ENCODE data around the gene RPS19. TPM values are rescaled to one million over a fixed set of nuclear protein-coding genes. Genes with fewer than 3 reads are reported as not detected.

RPS19 gene
- total RNA-seq, 1 experiment from 2014 or later = 3,152 TPM

DNA sequence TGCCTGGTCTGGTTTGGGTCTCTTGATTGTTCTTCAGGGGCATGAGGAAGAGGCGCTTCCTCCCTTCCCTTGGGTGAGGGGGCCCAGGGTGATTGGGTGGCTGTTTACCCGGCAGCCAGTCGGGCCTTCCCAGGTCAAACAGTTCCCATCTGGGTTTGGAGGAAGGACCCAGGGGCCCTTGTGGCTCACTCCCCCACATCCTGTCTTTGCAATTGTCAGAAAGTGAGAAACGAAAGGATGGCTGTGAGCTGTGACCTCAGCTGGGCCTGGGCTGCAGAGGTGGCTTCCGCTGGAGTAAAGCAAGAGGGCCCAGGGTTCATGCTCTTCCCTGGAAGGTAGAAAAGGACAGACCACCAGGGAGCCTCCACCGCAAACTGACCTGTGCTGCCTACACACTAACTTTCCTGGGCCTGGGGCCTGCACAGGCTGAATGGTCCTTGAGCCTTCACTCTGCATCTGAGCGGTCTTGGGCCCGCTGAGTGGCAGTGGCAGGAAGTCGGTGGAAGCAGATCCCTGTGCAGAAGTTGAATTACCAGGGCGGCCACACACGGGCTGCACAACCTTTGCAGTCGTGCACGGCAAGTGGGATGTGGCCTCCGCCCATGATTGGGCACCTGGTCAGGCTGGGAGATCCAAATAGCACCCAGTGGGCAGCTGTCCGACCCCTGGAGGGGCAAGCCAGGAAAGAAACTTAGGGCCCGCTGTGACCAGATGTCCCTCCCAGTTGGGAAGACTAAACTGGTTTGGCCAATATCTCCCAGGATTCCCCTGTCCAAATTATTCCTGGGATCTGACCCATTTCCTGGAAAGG, 11.7 kb downstream of the RPS19 start (continued):
- TF ChIP-seq PREB (CRISPR knock-in tag; IDR thresholded peaks at IDR 0.05; ENCODE audit: borderline replicate concordance) (no peak), NFYB (CRISPR knock-in tag; conservative IDR thresholded peaks at IDR 0.05; ENCODE audit: low read depth) (no peak), ZNF671 (CRISPR knock-in tag; IDR thresholded peaks at IDR 0.05) (peak; percentile 68), ETV6 (CRISPR knock-in tag; IDR thresholded peaks at IDR 0.05) (no peak), ZNF423 (CRISPR knock-in tag; IDR thresholded peaks at IDR 0.05) (no peak), RELA (CRISPR knock-in tag; IDR thresholded peaks at IDR 0.05; ENCODE audit: borderline replicate concordance) (no peak), FOXP1 (CRISPR knock-in tag; IDR thresholded peaks at IDR 0.05; ENCODE audit: borderline replicate concordance) (no peak), CBFB (CRISPR knock-in tag; IDR thresholded peaks at IDR 0.05; ENCODE audit: low read depth) (no peak), ESRRA (CRISPR knock-in tag; IDR thresholded peaks at IDR 0.05; ENCODE audit: borderline replicate concordance) (0 out of 2 replicates have a peak, but pooled peaks have one; percentile 17), ZNF121 (CRISPR knock-in tag; IDR thresholded peaks at IDR 0.05) (no peak), PRRX2 (CRISPR knock-in tag; IDR thresholded peaks at IDR 0.05) (peak; percentile 88), NFE2L1 (CRISPR knock-in tag; IDR thresholded peaks at IDR 0.05) (no peak), AFF4 (CRISPR knock-in tag; IDR thresholded peaks at IDR 0.05; ENCODE audit: borderline replicate concordance) (no peak), JUN (CRISPR knock-in tag; IDR thresholded peaks at IDR 0.05) (no peak), NR1H2 (CRISPR knock-in tag; IDR thresholded peaks at IDR 0.05) (no peak), NFATC4 (CRISPR knock-in tag; IDR thresholded peaks at IDR 0.05) (0 out of 2 replicates have a peak, but pooled peaks have one; percentile 29), GABPB1 (CRISPR knock-in tag; IDR thresholded peaks at IDR 0.05) (no peak), CREM (CRISPR knock-in tag; IDR thresholded peaks at IDR 0.05) (0 out of 2 replicates have a peak, but pooled peaks have one; percentile 14), ELF4 (CRISPR knock-in tag; IDR thresholded peaks at IDR 0.05; ENCODE audit: low read depth) (no peak), FOXK1 (CRISPR knock-in tag; IDR thresholded peaks at IDR 0.05) (no peak), MAX (CRISPR knock-in tag; IDR thresholded peaks at IDR 0.05) (no peak)
- TF ChIP-seq, protein P1, sequence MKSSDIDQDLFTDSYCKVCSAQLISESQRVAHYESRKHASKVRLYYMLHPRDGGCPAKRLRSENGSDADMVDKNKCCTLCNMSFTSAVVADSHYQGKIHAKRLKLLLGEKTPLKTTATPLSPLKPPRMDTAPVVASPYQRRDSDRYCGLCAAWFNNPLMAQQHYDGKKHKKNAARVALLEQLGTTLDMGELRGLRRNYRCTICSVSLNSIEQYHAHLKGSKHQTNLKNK (CRISPR knock-in tag; IDR thresholded peaks at IDR 0.05) = no peak
- TF ChIP-seq, protein P2, sequence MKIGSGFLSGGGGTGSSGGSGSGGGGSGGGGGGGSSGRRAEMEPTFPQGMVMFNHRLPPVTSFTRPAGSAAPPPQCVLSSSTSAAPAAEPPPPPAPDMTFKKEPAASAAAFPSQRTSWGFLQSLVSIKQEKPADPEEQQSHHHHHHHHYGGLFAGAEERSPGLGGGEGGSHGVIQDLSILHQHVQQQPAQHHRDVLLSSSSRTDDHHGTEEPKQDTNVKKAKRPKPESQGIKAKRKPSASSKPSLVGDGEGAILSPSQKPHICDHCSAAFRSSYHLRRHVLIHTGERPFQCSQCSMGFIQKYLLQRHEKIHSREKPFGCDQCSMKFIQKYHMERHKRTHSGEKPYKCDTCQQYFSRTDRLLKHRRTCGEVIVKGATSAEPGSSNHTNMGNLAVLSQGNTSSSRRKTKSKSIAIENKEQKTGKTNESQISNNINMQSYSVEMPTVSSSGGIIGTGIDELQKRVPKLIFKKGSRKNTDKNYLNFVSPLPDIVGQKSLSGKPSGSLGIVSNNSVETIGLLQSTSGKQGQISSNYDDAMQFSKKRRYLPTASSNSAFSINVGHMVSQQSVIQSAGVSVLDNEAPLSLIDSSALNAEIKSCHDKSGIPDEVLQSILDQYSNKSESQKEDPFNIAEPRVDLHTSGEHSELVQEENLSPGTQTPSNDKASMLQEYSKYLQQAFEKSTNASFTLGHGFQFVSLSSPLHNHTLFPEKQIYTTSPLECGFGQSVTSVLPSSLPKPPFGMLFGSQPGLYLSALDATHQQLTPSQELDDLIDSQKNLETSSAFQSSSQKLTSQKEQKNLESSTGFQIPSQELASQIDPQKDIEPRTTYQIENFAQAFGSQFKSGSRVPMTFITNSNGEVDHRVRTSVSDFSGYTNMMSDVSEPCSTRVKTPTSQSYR (CRISPR knock-in tag; IDR thresholded peaks at IDR 0.05) = no peak
- TF ChIP-seq, protein P3, sequence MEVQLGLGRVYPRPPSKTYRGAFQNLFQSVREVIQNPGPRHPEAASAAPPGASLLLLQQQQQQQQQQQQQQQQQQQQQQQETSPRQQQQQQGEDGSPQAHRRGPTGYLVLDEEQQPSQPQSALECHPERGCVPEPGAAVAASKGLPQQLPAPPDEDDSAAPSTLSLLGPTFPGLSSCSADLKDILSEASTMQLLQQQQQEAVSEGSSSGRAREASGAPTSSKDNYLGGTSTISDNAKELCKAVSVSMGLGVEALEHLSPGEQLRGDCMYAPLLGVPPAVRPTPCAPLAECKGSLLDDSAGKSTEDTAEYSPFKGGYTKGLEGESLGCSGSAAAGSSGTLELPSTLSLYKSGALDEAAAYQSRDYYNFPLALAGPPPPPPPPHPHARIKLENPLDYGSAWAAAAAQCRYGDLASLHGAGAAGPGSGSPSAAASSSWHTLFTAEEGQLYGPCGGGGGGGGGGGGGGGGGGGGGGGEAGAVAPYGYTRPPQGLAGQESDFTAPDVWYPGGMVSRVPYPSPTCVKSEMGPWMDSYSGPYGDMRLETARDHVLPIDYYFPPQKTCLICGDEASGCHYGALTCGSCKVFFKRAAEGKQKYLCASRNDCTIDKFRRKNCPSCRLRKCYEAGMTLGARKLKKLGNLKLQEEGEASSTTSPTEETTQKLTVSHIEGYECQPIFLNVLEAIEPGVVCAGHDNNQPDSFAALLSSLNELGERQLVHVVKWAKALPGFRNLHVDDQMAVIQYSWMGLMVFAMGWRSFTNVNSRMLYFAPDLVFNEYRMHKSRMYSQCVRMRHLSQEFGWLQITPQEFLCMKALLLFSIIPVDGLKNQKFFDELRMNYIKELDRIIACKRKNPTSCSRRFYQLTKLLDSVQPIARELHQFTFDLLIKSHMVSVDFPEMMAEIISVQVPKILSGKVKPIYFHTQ (CRISPR knock-in tag; IDR thresholded peaks at IDR 0.05) = peak; percentile 87
- TF ChIP-seq, protein P4, sequence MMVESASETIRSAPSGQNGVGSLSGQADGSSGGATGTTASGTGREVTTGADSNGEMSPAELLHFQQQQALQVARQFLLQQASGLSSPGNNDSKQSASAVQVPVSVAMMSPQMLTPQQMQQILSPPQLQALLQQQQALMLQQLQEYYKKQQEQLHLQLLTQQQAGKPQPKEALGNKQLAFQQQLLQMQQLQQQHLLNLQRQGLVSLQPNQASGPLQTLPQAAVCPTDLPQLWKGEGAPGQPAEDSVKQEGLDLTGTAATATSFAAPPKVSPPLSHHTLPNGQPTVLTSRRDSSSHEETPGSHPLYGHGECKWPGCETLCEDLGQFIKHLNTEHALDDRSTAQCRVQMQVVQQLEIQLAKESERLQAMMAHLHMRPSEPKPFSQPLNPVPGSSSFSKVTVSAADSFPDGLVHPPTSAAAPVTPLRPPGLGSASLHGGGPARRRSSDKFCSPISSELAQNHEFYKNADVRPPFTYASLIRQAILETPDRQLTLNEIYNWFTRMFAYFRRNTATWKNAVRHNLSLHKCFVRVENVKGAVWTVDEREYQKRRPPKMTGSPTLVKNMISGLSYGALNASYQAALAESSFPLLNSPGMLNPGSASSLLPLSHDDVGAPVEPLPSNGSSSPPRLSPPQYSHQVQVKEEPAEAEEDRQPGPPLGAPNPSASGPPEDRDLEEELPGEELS (CRISPR knock-in tag; IDR thresholded peaks at IDR 0.05) = 0 out of 2 replicates have a peak, but pooled peaks have one; percentile 46
